ENCODE measurements around the gene TLE6.
A peak's percentile ranks its signal among the peaks of the same experiment; 100 is the strongest.

TLE6 gene

GRCh38 chr19:3038214-3038613 lies 60.9 kb downstream of the TLE6 start:
- WGBS, 2 experiments (ENCODE audit: insufficient coverage in 2 of 2): 85 to 90% methylated on average over 4 to 5 of the region's 5 CpGs
- Histone ChIP-seq H3K27ac (ENCODE audit: low read depth, low read length, severe bottlenecking) (no peak overlapping the region), H3K9me3 (ENCODE audit: control insufficient read depth, low read length) (no peaks in the 10 kb centered on the region), H3K4me3 (ENCODE audit: extremely low read depth, insufficient read depth, low read length, poor library complexity, severe bottlenecking) (no peak overlapping the region), H3K36me3 (ENCODE audit: control insufficient read depth, insufficient read depth, low read length) (no peaks in the 10 kb centered on the region), H3K4me1 (ENCODE audit: control insufficient read depth, insufficient read depth, low read length, poor library complexity, severe bottlenecking) (peaks cover 16% of the 10 kb centered on the region)

- H3K36me3 ChIP-seq (ENCODE audit: control insufficient read depth, insufficient read depth, low read length): no peaks in the 10 kb centered on the region
- H3K4me3 ChIP-seq (ENCODE audit: extremely low read depth, insufficient read depth, low read length, poor library complexity, severe bottlenecking): no peak overlapping the region
- 80% methylated on average over 2 to 3 of the region's 5 CpGs for WGBS, 2 experiments (ENCODE audit: insufficient coverage in 2 of 2)
- H3K4me1 ChIP-seq (ENCODE audit: control insufficient read depth, insufficient read depth, low read length, poor library complexity, severe bottlenecking): peaks cover 12% of the 10 kb centered on the region
- no peaks in the 10 kb centered on the region for H3K9me3 ChIP-seq (ENCODE audit: control insufficient read depth, low read length)
- no peak overlapping the region for H3K27ac ChIP-seq (ENCODE audit: low read depth, low read length, severe bottlenecking)
Measured at GRCh38 chr19:3039125-3039524, 61.8 kb downstream of the TLE6 start.

- Histone ChIP-seq H3K36me3 (ENCODE audit: control insufficient read depth, insufficient read depth, low read length) (no peaks in the 10 kb centered on the region), H3K4me1 (ENCODE audit: control insufficient read depth, insufficient read depth, low read length, poor library complexity, severe bottlenecking) (peaks cover 7% of the 10 kb centered on the region), H3K4me3 (ENCODE audit: extremely low read depth, insufficient read depth, low read length, poor library complexity, severe bottlenecking) (no peak overlapping the region), H3K9me3 (ENCODE audit: control insufficient read depth, low read length) (no peaks in the 10 kb centered on the region), H3K27ac (ENCODE audit: low read depth, low read length, severe bottlenecking) (no peak overlapping the region)
- 80 to 87% methylated on average over 10 to 15 of the region's 17 CpGs for WGBS, 2 experiments (ENCODE audit: insufficient coverage in 2 of 2)
Measured at GRCh38 chr19:3039641-3040077, 62.3 kb downstream of the TLE6 start.

- WGBS, 2 experiments (ENCODE audit: insufficient coverage in 2 of 2): 35 to 41% methylated on average over 10 to 12 of the region's 12 CpGs
- no peak overlapping the region for H3K27ac ChIP-seq (ENCODE audit: low read depth, low read length, severe bottlenecking)
- H3K4me1 ChIP-seq (ENCODE audit: control insufficient read depth, insufficient read depth, low read length, poor library complexity, severe bottlenecking): no peaks in the 10 kb centered on the region
- no peaks in the 10 kb centered on the region for H3K9me3 ChIP-seq (ENCODE audit: control insufficient read depth, low read length)
- no peak overlapping the region for H3K4me3 ChIP-seq (ENCODE audit: extremely low read depth, insufficient read depth, low read length, poor library complexity, severe bottlenecking)
- no peaks in the 10 kb centered on the region for H3K36me3 ChIP-seq (ENCODE audit: control insufficient read depth, insufficient read depth, low read length)
Measured at GRCh38 chr19:3041327-3041726, 64.0 kb downstream of the TLE6 start.

GRCh38 chr19:3041761-3042620 lies 64.6 kb downstream of the TLE6 start:
- Histone ChIP-seq H3K4me3 (ENCODE audit: extremely low read depth, insufficient read depth, low read length, poor library complexity, severe bottlenecking) (peak overlapping the region; percentile 1), H3K4me1 (ENCODE audit: control insufficient read depth, insufficient read depth, low read length, poor library complexity, severe bottlenecking) (no peaks in the 10 kb centered on the region), H3K27ac (ENCODE audit: low read depth, low read length, severe bottlenecking) (no peak overlapping the region), H3K9me3 (ENCODE audit: control insufficient read depth, low read length) (no peaks in the 10 kb centered on the region), H3K36me3 (ENCODE audit: control insufficient read depth, insufficient read depth, low read length) (no peaks in the 10 kb centered on the region)
- 15 to 22% methylated on average over 11 to 15 of the region's 40 CpGs for WGBS, 2 experiments (ENCODE audit: insufficient coverage in 2 of 2)

- H3K36me3 ChIP-seq (ENCODE audit: control insufficient read depth, insufficient read depth, low read length): no peaks in the 10 kb centered on the region
- peak overlapping the region; percentile 1 for H3K4me3 ChIP-seq (ENCODE audit: extremely low read depth, insufficient read depth, low read length, poor library complexity, severe bottlenecking)
- no peaks in the 10 kb centered on the region for H3K4me1 ChIP-seq (ENCODE audit: control insufficient read depth, insufficient read depth, low read length, poor library complexity, severe bottlenecking)
- 61 to 66% methylated on average over 9 of the region's 15 CpGs for WGBS, 2 experiments (ENCODE audit: insufficient coverage in 2 of 2)
- no peak overlapping the region for H3K27ac ChIP-seq (ENCODE audit: low read depth, low read length, severe bottlenecking)
- no peaks in the 10 kb centered on the region for H3K9me3 ChIP-seq (ENCODE audit: control insufficient read depth, low read length)
Measured at GRCh38 chr19:3042621-3043267, 65.4 kb downstream of the TLE6 start.
